GM18502 (cell line): ENCODE data around the gene LIN28B.
"Not testable (repeated sequence)": the region's sequence is repeated elsewhere in the genome, so short reads cannot be mapped to it uniquely, and the experiment has no call there.

ENCODE experiments used
- ATAC-seq: cut with Tn5 transposase; IDR thresholded peaks from one replicate; pipeline ENCODE4 v1.9.1; 2021; ENCODE audit warnings: mild to moderate bottlenecking; ENCODE audit not compliant: unreplicated experiment, poor library complexity

The LIN28B gene

DNA sequence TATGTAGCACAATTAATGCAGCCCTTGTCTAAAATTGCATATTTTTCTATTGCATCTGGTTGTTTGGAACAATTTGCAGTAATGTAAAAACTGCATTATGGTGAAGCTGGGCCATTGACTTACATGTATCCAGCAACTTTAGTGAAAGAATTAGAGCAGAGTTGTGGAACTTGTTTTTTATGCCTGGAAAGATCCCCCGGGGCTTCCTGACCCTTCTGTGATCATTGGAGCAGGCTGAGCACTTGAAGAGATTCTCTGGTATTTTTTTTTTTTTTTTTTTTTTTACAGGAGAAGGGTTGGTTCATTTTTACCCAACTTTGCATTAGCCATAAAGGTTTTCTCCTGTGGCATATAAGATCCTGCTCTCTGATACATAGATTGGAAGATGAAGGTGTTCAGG is 45.0 kb downstream of the LIN28B start:
- ATAC-seq, result no peak

DNA sequence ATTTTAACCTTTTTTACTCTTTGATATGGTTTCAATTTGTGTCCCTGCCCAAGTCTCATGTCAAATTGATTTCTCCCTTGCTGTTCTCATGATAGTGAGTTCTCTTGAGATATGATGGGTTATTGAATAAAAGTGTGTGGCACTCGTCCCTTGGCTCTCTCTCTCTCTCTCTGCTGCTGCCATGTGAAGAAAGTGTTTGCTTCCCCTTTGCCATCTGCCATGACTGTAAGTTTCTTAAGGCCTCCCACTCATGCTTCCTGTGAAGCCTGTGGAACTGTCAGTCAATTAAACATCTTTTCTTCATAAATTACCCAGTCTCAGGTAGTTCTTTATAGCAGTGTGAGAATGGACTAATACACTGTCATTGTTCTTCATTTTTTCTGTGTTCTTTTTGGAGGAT is 48.5 kb downstream of the LIN28B start:
- ATAC-seq, result no peak

- ATAC-seq, result not testable (repeated sequence)
These were observed 56.6 kb downstream of the LIN28B start for GRCh38 chr6:105013459-105013858.

DNA sequence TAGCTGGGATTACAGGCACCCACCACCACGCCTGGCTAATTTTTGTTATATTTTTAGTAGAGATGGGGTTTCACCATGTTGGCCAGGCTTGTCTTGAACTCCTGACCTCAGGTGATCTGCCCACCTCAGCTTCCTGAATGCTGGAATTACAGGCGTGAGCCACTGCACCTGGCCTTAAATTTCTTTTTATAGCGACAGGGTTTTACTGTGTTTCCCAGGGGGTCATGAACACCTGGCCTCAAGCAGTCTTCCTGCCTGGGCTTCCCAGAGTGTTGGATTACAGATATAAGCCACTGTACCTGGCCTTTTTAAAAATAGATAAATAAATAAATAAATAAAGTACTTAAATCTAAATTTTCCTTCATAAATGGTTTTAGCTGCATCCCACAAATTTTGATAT is 57.5 kb downstream of the LIN28B start:
- ATAC-seq, result no peak

DNA sequence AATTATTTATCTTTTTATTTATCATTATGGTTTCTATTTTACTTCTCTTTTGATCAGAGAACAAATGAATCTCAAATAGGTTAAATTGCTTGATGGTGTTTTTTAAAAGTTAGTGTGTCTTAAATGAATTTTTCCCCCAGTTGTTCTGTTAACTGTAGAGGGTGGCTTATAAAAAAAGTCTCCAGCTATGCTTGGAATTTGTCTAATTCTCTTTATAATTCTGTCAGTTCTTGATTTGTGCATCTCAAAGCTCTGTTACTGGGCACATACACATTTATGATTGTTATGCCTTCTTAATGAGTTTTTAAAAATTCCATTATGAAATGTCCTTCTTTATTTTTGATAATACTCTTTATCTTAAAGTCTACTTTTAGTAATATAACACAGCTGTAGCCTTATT is 58.0 kb downstream of the LIN28B start:
- no peak for ATAC-seq

DNA sequence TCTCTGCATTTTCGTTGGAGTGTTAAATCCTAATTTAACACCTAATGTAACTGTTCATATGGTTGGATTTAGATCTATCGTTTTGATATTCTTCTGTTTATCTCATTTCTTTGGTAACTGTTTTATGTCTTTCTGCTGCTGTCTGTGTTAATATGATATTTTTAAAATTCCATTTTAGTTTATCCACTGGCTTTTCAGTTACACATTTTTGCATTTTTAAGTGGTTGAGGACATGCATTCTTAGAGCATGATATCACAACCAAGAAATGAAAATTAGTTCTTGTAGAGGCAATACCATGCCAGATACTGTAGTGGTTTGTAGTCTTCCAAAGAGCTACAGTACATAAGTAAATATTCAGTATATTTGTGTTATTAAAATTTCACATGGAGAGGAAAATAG is 58.6 kb downstream of the LIN28B start:
- no peak for ATAC-seq

- ATAC-seq, result no peak
These were observed 62.4 kb downstream of the LIN28B start for GRCh38 chr6:105019285-105019684.

DNA sequence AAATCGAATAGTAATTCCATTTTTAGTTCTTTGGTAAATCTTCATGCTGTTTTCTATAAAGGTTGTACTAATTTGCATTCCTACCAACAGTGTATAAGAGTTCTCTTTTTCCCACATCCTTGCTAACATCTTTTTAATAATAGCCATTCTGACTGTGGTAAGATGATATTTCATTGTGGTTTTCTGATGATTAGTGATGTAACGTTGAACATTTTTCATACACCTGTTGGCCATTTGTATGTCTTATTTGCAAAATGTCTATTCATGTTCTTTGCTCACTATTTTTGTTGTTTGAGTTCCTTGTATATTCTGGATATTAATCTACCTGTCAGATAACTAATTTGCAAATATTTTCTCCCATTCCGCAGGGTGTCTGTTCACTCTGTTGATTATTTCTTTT is 64.5 kb downstream of the LIN28B start:
- ATAC-seq, result no peak

DNA sequence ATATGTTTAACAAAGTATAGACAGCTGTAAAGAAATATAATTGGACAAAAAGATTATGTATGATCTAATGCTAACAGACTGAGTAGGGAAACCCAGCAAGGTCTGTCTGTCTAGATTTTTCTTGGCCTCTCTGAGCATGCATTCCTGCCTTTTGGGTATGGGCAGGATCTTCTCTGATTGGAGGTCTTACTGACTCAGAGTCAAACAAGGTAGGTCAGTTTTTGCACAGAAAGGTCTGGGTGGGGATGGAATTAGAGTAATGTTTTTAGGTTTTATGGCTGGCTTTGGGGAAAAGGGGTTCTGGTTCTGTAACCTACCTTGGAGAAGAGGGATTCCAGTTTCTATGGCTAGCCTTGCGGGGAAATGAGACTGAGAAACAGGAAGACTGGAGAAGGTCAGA is 65.5 kb downstream of the LIN28B start:
- ATAC-seq, result no peak

DNA sequence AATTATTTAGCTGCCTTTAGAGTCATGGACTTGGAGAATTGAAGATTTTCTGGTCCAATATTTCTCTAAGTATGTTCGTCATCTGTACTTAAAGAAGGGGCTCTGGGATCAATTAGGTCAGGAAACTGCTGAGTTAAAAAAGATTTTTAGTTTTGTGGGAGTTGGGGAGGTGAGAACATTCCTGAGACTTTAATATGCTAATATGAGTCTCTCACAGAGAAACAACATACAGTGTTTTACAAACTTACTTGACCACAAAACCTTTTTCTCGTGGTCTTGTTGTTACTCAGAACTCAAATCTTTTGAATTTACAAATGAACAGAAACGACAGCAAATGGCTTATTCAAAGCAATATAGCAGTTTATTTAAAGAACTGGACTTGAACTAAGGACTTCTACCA is 67.9 kb downstream of the LIN28B start:
- ATAC-seq, result no peak

DNA sequence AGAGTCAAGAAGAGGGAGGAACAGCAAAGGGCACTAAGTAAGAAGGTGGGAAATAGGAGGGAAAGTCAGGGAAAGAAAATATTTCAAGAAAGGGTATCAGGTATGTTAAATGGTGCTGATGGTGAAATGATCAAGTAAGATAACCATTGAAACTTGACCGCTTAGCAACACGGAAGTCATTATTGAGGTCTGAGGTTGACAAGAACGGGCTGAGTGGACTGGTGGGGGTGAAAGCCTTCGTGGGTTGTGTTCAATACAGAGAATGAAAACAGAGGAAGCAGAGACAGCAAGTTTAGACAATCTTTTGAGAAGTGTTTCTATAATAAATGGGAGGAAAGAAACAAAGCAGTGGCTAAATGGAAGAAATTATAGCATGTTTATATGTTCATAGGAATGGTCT is 72.0 kb downstream of the LIN28B start:
- no peak for ATAC-seq

DNA sequence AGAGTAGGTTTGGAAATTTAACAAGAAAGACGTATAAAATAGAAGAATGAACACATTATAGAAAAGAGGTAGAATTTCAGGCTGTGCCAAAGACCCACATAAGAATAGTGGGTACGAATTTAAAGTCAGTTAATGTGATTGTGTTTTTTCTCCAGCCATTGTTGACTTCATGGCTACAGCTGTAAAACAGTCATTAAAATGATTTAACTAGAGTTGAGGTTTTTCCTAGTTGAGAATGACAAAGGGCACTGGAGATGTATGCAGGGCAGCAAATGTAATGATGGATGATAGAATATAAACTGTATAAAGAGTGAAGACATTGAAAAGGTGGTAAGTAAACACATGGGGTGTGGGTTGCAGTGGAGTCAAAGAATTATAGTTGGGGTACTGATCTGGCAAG is 72.7 kb downstream of the LIN28B start:
- ATAC-seq, result no peak

- ATAC-seq, result no peak
These were observed 77.6 kb downstream of the LIN28B start for GRCh38 chr6:105034470-105034869.

DNA sequence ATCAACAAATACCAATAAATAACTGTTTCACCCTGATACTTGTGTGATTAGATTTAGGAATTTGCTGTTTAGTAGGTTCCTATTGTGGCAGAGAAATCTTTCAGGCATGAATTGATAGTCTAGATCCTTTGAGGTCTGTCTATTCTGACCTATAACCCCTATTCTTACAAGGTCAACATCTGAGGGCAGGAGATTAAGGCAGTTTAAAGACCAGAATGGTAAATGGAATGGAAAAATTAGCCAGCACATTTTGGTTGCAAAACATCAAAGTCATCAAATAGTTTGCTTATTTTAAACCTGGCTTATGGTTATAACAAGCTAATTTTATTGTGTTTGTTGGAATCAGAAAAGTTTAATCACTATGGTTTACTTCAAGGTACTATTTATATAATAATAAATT is 78.4 kb downstream of the LIN28B start:
- no peak for ATAC-seq

GRCh38 chr6:105036351-105036750 is 79.4 kb downstream of the LIN28B start:
- no peak for ATAC-seq

- ATAC-seq, result no peak
These were observed 81.4 kb downstream of the LIN28B start for GRCh38 chr6:105038259-105038658.

GRCh38 chr6:105041880-105042279 is 85.0 kb downstream of the LIN28B start:
- no peak for ATAC-seq

GRCh38 chr6:105042648-105043047 is 85.7 kb downstream of the LIN28B start:
- no peak for ATAC-seq

- ATAC-seq, result no peak
These were observed 87.1 kb downstream of the LIN28B start for GRCh38 chr6:105043979-105044378.

GRCh38 chr6:105045526-105045925 is 88.6 kb downstream of the LIN28B start:
- no peak for ATAC-seq

GRCh38 chr6:105051941-105052471 is 95.1 kb downstream of the LIN28B start:
- ATAC-seq, result no peak

DNA sequence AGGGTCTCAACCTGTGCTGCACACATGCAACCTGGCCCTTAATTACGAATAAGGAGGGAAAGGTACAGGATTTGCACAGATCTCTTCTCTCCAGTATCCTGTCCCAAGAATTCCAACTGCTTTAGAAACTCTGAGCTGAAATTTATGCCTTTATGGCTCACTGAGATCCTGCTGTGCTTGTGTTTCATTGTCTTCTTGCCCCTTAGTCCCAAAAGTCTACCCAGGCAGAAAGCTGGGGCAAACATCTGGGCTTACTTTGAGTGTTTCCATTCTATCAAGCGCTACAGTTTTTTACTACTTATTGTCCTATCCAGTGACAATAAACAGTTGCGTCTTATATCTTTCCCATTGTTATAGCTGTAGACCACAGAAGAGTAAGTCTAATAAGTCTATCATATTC is 99.7 kb downstream of the LIN28B start:
- ATAC-seq, result no peak

GRCh38 chr6:105057160-105057559 is 100.3 kb downstream of the LIN28B start:
- ATAC-seq, result no peak
